ENCODE results near the gene WIPF1. TPM values are rescaled to one million over a fixed set of nuclear protein-coding genes. Genes with fewer than 3 reads are reported as not detected.

WIPF1 gene
- total and polyA plus RNA-seq, 4 donors = 18.7 to 29.5 (median 21.7) TPM

DNA sequence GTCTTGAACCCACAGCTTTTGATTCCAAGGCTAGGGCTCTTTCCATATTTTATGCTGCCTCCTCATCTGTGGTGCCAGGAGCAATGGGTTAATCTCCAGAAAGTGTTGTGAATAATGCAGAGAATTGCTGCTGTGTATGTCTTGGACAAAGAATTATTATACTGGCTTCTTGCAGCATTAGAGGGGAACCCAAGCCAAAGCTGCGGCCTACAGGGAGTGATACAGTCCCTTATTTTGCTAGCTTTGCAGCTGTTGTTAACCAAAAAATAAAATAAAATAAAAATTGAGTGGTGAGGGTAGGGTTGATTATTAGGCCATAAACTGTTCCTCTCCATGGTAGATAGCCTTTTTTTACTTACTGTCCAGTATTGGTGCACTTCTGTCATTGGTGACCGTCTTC, 16.7 kb downstream of the WIPF1 start:
- H3K4me3 ChIP-seq (ENCODE audit: low read depth, low read length) = no peak overlapping the region
- H3K27me3 ChIP-seq (ENCODE audit: control insufficient read depth, insufficient read depth, low read length) = no peaks in the 10 kb centered on the region
- peak overlapping the region; percentile 67 for H3K27ac ChIP-seq (ENCODE audit: low read depth, low read length)
- WGBS (ENCODE audit: insufficient coverage) = 80% methylated on average over 1 of the region's 2 CpGs
- no peaks in the 10 kb centered on the region for H3K4me1 ChIP-seq (ENCODE audit: control insufficient read depth, insufficient read depth, low read length)
- no peaks in the 10 kb centered on the region for H3K9me3 ChIP-seq (ENCODE audit: control insufficient read depth, insufficient read depth, low read length)
- DNase-seq (ENCODE audit: low read depth in 4 of 6, low spot score in 6 of 6) = peak in 1 of 6 donors; percentile 28
- H3K36me3 ChIP-seq (ENCODE audit: control insufficient read depth, insufficient read depth, low read length) = no peaks in the 10 kb centered on the region

GRCh38 chr2:174577967-174578589, 19.5 kb downstream of the WIPF1 start:
- Histone ChIP-seq H3K4me1 (ENCODE audit: control insufficient read depth, insufficient read depth, low read length) (no peaks in the 10 kb centered on the region), H3K9me3 (ENCODE audit: control insufficient read depth, insufficient read depth, low read length) (no peaks in the 10 kb centered on the region), H3K36me3 (ENCODE audit: control insufficient read depth, insufficient read depth, low read length) (peaks cover 14% of the 10 kb centered on the region), H3K4me3 (ENCODE audit: low read depth, low read length) (no peak overlapping the region), H3K27me3 (ENCODE audit: control insufficient read depth, insufficient read depth, low read length) (no peaks in the 10 kb centered on the region), H3K27ac (ENCODE audit: low read depth, low read length) (no peak overlapping the region)
- DNase-seq (ENCODE audit: low read depth in 4 of 6, low spot score in 6 of 6) = peak in 2 of 6 donors; percentile 44 to 76

DNA sequence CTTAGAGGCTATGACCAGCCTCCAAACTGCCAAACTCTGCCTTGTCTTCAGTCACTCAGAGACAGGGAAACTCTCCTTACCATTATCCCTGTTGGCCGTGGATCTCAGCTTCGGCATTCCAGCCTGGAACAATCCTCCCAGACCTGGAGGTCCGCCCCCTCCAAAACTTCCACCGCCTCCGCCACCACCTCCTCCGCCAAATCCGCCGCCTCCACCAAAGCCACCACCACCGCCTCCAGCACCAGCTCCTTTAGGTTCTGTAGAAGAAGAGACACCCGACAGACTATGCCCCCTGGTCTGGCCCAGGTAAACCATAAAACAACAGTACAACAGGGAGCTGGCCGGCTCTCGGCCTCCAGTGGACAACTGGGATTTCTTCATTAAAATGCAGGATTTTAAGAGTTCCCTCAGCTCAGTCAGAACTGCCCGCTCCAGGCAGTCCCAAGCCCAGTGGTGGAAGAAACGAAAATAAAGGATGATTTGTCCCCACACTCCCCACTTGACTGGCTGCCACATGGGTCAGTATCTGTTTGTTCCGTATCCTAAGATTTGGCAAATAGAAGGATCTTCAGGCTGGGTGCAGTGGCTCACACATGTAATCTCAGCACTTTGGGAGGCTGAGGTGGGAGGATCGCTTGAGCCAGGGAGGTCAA, 22.4 kb downstream of the WIPF1 start:
- no peak for DNase-seq (ENCODE audit: low read depth in 4 of 6, low spot score in 6 of 6)
- no peaks in the 10 kb centered on the region for H3K4me1 ChIP-seq (ENCODE audit: control insufficient read depth, insufficient read depth, low read length)
- H3K27me3 ChIP-seq (ENCODE audit: control insufficient read depth, insufficient read depth, low read length) = no peaks in the 10 kb centered on the region
- H3K9me3 ChIP-seq (ENCODE audit: control insufficient read depth, insufficient read depth, low read length) = no peaks in the 10 kb centered on the region
- H3K27ac ChIP-seq (ENCODE audit: low read depth, low read length) = no peak overlapping the region
- WGBS (ENCODE audit: insufficient coverage) = 94% methylated on average over 12 of the region's 16 CpGs
- peaks cover 24% of the 10 kb centered on the region for H3K36me3 ChIP-seq (ENCODE audit: control insufficient read depth, insufficient read depth, low read length)
- H3K4me3 ChIP-seq (ENCODE audit: low read depth, low read length) = no peak overlapping the region

DNA sequence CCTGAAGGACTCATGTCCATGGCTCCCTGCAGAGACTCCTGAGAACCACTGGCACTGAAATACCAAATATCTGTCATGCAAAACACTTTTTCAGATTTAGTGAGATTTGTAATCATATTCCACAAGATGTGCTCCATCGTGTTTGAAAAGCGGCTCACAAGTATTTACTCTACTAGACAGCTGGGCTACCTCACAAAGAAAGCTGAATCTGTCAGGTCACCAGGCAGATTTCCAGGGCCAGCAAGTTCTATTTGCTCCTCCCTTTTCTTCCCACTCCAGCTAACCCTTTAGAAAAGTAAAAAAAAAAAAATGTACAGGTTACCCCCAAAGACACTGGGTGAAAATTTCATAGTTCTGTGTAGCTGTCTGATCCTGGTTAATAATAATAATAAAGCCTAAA, 22.9 kb downstream of the WIPF1 start:
- Histone ChIP-seq H3K27me3 (ENCODE audit: control insufficient read depth, insufficient read depth, low read length) (no peaks in the 10 kb centered on the region), H3K9me3 (ENCODE audit: control insufficient read depth, insufficient read depth, low read length) (no peaks in the 10 kb centered on the region), H3K4me1 (ENCODE audit: control insufficient read depth, insufficient read depth, low read length) (no peaks in the 10 kb centered on the region), H3K4me3 (ENCODE audit: low read depth, low read length) (no peak overlapping the region), H3K27ac (ENCODE audit: low read depth, low read length) (no peak overlapping the region), H3K36me3 (ENCODE audit: control insufficient read depth, insufficient read depth, low read length) (peaks cover 24% of the 10 kb centered on the region)
- 33% methylated on average over 2 of the region's 2 CpGs for WGBS (ENCODE audit: insufficient coverage)
- no peak for DNase-seq (ENCODE audit: low read depth in 4 of 6, low spot score in 6 of 6)

DNA sequence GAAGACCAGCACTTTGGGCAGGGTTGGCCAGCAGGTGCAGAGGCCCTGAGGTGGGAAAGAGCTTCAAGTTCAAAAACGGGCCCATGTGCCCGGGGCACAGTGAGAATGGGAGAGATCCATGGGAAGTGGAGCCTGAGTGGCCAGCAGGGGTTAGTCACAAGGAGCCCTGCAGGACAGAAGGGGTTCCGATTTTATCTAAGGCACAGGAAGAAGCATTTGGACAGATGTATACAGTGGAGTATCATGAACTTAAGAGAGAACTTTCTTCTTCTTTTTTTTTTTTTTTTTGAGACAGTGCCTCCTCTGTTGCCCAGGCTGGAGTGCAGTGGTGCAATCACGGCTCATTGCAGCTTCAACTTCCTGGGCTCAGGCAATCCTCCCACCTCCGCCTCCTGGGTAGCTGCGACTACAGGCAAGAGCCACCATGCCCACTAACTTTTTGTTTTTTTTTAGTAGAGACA, 24.0 kb downstream of the WIPF1 start:
- no peak overlapping the region for H3K27ac ChIP-seq (ENCODE audit: low read depth, low read length)

GRCh38 chr2:174572556-174572955, 25.0 kb downstream of the WIPF1 start:
- no peak overlapping the region for H3K4me3 ChIP-seq (ENCODE audit: low read depth, low read length)
- H3K9me3 ChIP-seq (ENCODE audit: control insufficient read depth, insufficient read depth, low read length) = no peaks in the 10 kb centered on the region
- no peaks in the 10 kb centered on the region for H3K4me1 ChIP-seq (ENCODE audit: control insufficient read depth, insufficient read depth, low read length)
- no CpG with 5 or more reads among the region's 3 CpGs for WGBS (ENCODE audit: insufficient coverage)
- H3K27ac ChIP-seq (ENCODE audit: low read depth, low read length) = no peak overlapping the region
- DNase-seq (ENCODE audit: low read depth in 4 of 6, low spot score in 6 of 6) = no peak
- no peaks in the 10 kb centered on the region for H3K27me3 ChIP-seq (ENCODE audit: control insufficient read depth, insufficient read depth, low read length)
- H3K36me3 ChIP-seq (ENCODE audit: control insufficient read depth, insufficient read depth, low read length) = peaks cover 24% of the 10 kb centered on the region

More for the DNA sequence above, 24.0 kb downstream of the WIPF1 start:
- H3K27me3 ChIP-seq (ENCODE audit: control insufficient read depth, insufficient read depth, low read length) = no peaks in the 10 kb centered on the region
- no peaks in the 10 kb centered on the region for H3K4me1 ChIP-seq (ENCODE audit: control insufficient read depth, insufficient read depth, low read length)
- peaks cover 24% of the 10 kb centered on the region for H3K36me3 ChIP-seq (ENCODE audit: control insufficient read depth, insufficient read depth, low read length)
- H3K9me3 ChIP-seq (ENCODE audit: control insufficient read depth, insufficient read depth, low read length) = no peaks in the 10 kb centered on the region
- H3K4me3 ChIP-seq (ENCODE audit: low read depth, low read length) = no peak overlapping the region
- DNase-seq (ENCODE audit: low read depth in 4 of 6, low spot score in 6 of 6) = no peak
- 88% methylated on average over 2 of the region's 6 CpGs for WGBS (ENCODE audit: insufficient coverage)

- WGBS (ENCODE audit: insufficient coverage) = 92% methylated on average over 31 of the region's 33 CpGs
- peaks cover 24% of the 10 kb centered on the region for H3K36me3 ChIP-seq (ENCODE audit: control insufficient read depth, insufficient read depth, low read length)
- DNase-seq (ENCODE audit: low read depth in 4 of 6, low spot score in 6 of 6) = no peak
Measured at GRCh38 chr2:174571669-174572323, 25.8 kb downstream of the WIPF1 start.

GRCh38 chr2:174570318-174570958, 27.2 kb downstream of the WIPF1 start:
- DNase-seq (ENCODE audit: low read depth in 4 of 6, low spot score in 6 of 6) = no peak
- no CpG with 5 or more reads among the region's 8 CpGs for WGBS (ENCODE audit: insufficient coverage)
- Histone ChIP-seq H3K36me3 (ENCODE audit: control insufficient read depth, insufficient read depth, low read length) (peaks cover 20% of the 10 kb centered on the region), H3K4me1 (ENCODE audit: control insufficient read depth, insufficient read depth, low read length) (no peaks in the 10 kb centered on the region), H3K9me3 (ENCODE audit: control insufficient read depth, insufficient read depth, low read length) (no peaks in the 10 kb centered on the region), H3K4me3 (ENCODE audit: low read depth, low read length) (no peak overlapping the region), H3K27ac (ENCODE audit: low read depth, low read length) (no peak overlapping the region), H3K27me3 (ENCODE audit: control insufficient read depth, insufficient read depth, low read length) (no peaks in the 10 kb centered on the region)

More at GRCh38 chr2:174571669-174572323, 25.8 kb downstream of the WIPF1 start:
- Histone ChIP-seq H3K4me1 (ENCODE audit: control insufficient read depth, insufficient read depth, low read length) (no peaks in the 10 kb centered on the region), H3K27me3 (ENCODE audit: control insufficient read depth, insufficient read depth, low read length) (no peaks in the 10 kb centered on the region), H3K9me3 (ENCODE audit: control insufficient read depth, insufficient read depth, low read length) (no peaks in the 10 kb centered on the region), H3K4me3 (ENCODE audit: low read depth, low read length) (no peak overlapping the region), H3K27ac (ENCODE audit: low read depth, low read length) (no peak overlapping the region)

GRCh38 chr2:174569678-174570077, 27.9 kb downstream of the WIPF1 start:
- H3K27me3 ChIP-seq (ENCODE audit: control insufficient read depth, insufficient read depth, low read length) = no peaks in the 10 kb centered on the region
- no peaks in the 10 kb centered on the region for H3K4me1 ChIP-seq (ENCODE audit: control insufficient read depth, insufficient read depth, low read length)
- H3K36me3 ChIP-seq (ENCODE audit: control insufficient read depth, insufficient read depth, low read length) = peaks cover 16% of the 10 kb centered on the region
- no peak overlapping the region for H3K4me3 ChIP-seq (ENCODE audit: low read depth, low read length)
- H3K27ac ChIP-seq (ENCODE audit: low read depth, low read length) = no peak overlapping the region
- DNase-seq (ENCODE audit: low read depth in 4 of 6, low spot score in 6 of 6) = peak in 1 of 6 donors; percentile 29
- WGBS (ENCODE audit: insufficient coverage) = no CpG with 5 or more reads among the region's 1 CpG
- no peaks in the 10 kb centered on the region for H3K9me3 ChIP-seq (ENCODE audit: control insufficient read depth, insufficient read depth, low read length)
